GM12878 (cell line): ENCODE results near the gene TRAF3IP3. TPM values are rescaled to one million over a fixed set of nuclear protein-coding genes. Genes with fewer than 3 reads are reported as not detected.

Experiments used
- ATAC-seq: fragments of 200-7000 bp; cut with Tn5 transposase; 3 replicates; pipeline ENCODE4 v1.9.1; 2020; ENCODE audit warnings: mild to moderate bottlenecking, moderate library complexity
- BruUV-seq: library from RNA; stranded (reverse); fragments of 400-500 nt; replicated peaks from 2 replicates; lab custom pipeline; 2021; lab: Mats Ljungman, UMichigan
- CTCF ChIA-PET: fragments of 300-600 bp; sonication (Branson Sonifier 250); formaldehyde crosslinking; extraction: SDS; loops from one replicate; lab custom pipeline; 2021; ENCODE audit warnings: inconsistent platforms; lab: Yijun Ruan, JAX
- POLR2A ChIA-PET: fragments of 350-600 bp; formaldehyde crosslinking; extraction: SDS; loops from one replicate; lab custom pipeline; 2021; ENCODE audit warnings: inconsistent platforms; lab: Charles Lee
- RAD21 ChIA-PET: fragments of 300-600 bp; sonication (Branson Sonifier 250); formaldehyde crosslinking; loops from one replicate; lab custom pipeline; 2023; ENCODE audit warnings: antibody characterized with exemption; ENCODE audit not compliant: unreplicated experiment; lab: Charles Lee
- SMC1A ChIA-PET: fragments of 300-600 bp; sonication (Branson Sonifier 250); formaldehyde crosslinking; loops from one replicate; lab custom pipeline; 2023; ENCODE audit not compliant: unreplicated experiment, uncharacterized antibody; lab: Charles Lee
- DNase-seq: peaks from one replicate; pipeline ENCODE4 v3.0.0-alpha.2; 2011; ENCODE audit warnings: low read depth, low spot score
- FAIRE-seq: peaks from 3 replicates; lab custom pipeline; 2011; peaks lifted over from hg19 to GRCh38; lab: Jason Lieb, UNC
- H2AFZ ChIP-seq: 2 replicates; pipeline ENCODE4 v1.6.0; 2011; ENCODE audit warnings: low read depth, low read length, control low read depth; ENCODE audit not compliant: control insufficient read depth
- H3K27ac ChIP-seq: 2 replicates; pipeline ENCODE4 v1.5.1; 2011; ENCODE audit warnings: control low read depth; ENCODE audit not compliant: control insufficient read depth, insufficient read depth
- H3K27me3 ChIP-seq, 2 experiments: replicated peaks in 1 of 2; 2 replicates each; pipeline versions ENCODE4 v1.6.0 to v1.6.1; 2011; ENCODE audit warnings: low read length in 1 of 2; ENCODE audit not compliant: control insufficient read depth in 2 of 2, insufficient read depth in 2 of 2
- H3K36me3 ChIP-seq, 2 experiments: 2 replicates each; pipeline ENCODE4 v1.5.1; 2011; ENCODE audit warnings: low read length in 1 of 2; ENCODE audit not compliant: control insufficient read depth in 2 of 2, insufficient read depth in 2 of 2
- H3K4me1 ChIP-seq: 2 replicates; pipeline ENCODE4 v1.6.1; 2011; ENCODE audit warnings: mild to moderate bottlenecking, low read length, moderate library complexity, mixed read lengths; ENCODE audit not compliant: control insufficient read depth, insufficient read depth
- H3K4me2 ChIP-seq: 2 replicates; pipeline ENCODE4 v1.6.0; 2011; ENCODE audit warnings: control low read depth; ENCODE audit not compliant: control insufficient read depth, insufficient read depth
- H3K4me3 ChIP-seq: fragments of 200-600 bp; sonication (generic); 2 replicates; pipeline ENCODE4 v1.5.1; 2016
- H3K79me2 ChIP-seq: 2 replicates; pipeline ENCODE4 v1.6.0; 2011; ENCODE audit warnings: low read length; ENCODE audit not compliant: control insufficient read depth, insufficient read depth
- H3K9ac ChIP-seq: 2 replicates; pipeline ENCODE4 v1.8.0; 2011; ENCODE audit warnings: low read length, control low read depth, mixed read lengths; ENCODE audit not compliant: control insufficient read depth, insufficient read depth
- H3K9me3 ChIP-seq: replicated peaks from 3 replicates; pipeline ENCODE4 v1.5.1; 2011; ENCODE audit warnings: mild to moderate bottlenecking, low read length; ENCODE audit not compliant: control insufficient read depth, insufficient read depth
- H4K20me1 ChIP-seq: 2 replicates; pipeline ENCODE4 v1.6.0; 2011; ENCODE audit not compliant: control insufficient read depth, insufficient read depth
- CREB1 ChIP-seq: IDR thresholded peaks from 2 replicates; pipeline ENCODE4 v1.6.1; 2012; ENCODE audit warnings: low read depth, mild to moderate bottlenecking, inconsistent platforms
- CUX1 ChIP-seq: IDR thresholded peaks from 2 replicates; pipeline ENCODE4 v1.6.1; 2012; ENCODE audit warnings: improper control_type of control experiment, low read depth, low read length; ENCODE audit not compliant: insufficient replicate concordance
- EP300 ChIP-seq, 2 experiments: fragments of 150-350 bp in 1 of 2; IDR thresholded peaks; 2 replicates each; pipeline ENCODE4 v1.6.1; 2011 to 2012; ENCODE audit warnings: low read depth in 2 of 2, low read length in 2 of 2, borderline replicate concordance in 1 of 2, improper control_type of control experiment in 1 of 2, inconsistent platforms in 1 of 2; ENCODE audit not compliant: control insufficient read depth in 1 of 2
- IRF5 ChIP-seq: fragments of 450-650 bp; IDR thresholded peaks from 2 replicates; pipeline ENCODE4 v1.6.1; 2017; ENCODE audit warnings: borderline replicate concordance
- KDM1A ChIP-seq: fragments of 200-600 bp; sonication (generic); IDR thresholded peaks from 2 replicates; pipeline ENCODE4 v1.6.1; 2016; ENCODE audit warnings: borderline replicate concordance
- MLLT1 ChIP-seq: fragments of 450-650 bp; IDR thresholded peaks from 2 replicates; pipeline ENCODE4 v1.6.1; 2016; ENCODE audit warnings: mild to moderate bottlenecking
- NKRF ChIP-seq: fragments of 450-650 bp; conservative IDR thresholded peaks from 2 replicates; pipeline ENCODE4 v1.6.1; 2017; ENCODE audit warnings: mild to moderate bottlenecking, moderate library complexity
- PML ChIP-seq: IDR thresholded peaks from 2 replicates; pipeline ENCODE4 v1.6.1; 2012; ENCODE audit warnings: low read length, inconsistent platforms
- RELB ChIP-seq: fragments of 450-650 bp; IDR thresholded peaks from 2 replicates; pipeline ENCODE4 v1.6.1; 2017; ENCODE audit warnings: low read depth, mild to moderate bottlenecking, moderate library complexity
- STAT3 ChIP-seq: IDR thresholded peaks from 2 replicates; pipeline ENCODE4 v1.6.1; 2011; ENCODE audit warnings: low read depth, low read length, improper control_type of control experiment
- TBL1XR1 ChIP-seq: IDR thresholded peaks from 2 replicates; pipeline ENCODE4 v1.6.1; 2012; ENCODE audit warnings: low read depth, low read length, improper control_type of control experiment
- WGBS: methylation state at CpG from one replicate; pipeline ENCODE4 v1.1.6; 2016; ENCODE audit warnings: low lambda C conversion rate; ENCODE audit not compliant: insufficient replicate concordance, insufficient coverage; ENCODE audit errors: missing lambda C conversion rate; 5-methylcytosine and 5-hydroxymethylcytosine counted together
- in situ Hi-C: fragments of 300-500 bp; cut with MboI; formaldehyde crosslinking; loops from 9 replicates; pipeline ENCODE4 v1.14.3; 2018; ENCODE audit warnings: mixed read lengths
- intact Hi-C: fragments of 100-400 bp; cut with micrococcal nuclease; formaldehyde crosslinking; loops from one replicate; pipeline ENCODE4 v1.14.2; 2022; ENCODE audit not compliant: unreplicated experiment
- polyA plus RNA-seq, 11 experiments: library from polyadenylated mRNA; depleted of rRNA in 4 of 11; unstranded in 6 of 11; stranded (reverse) in 5 of 11; fragments of >200 nt; fragmentation: Nextera tagmentation in 4 of 11; fragmentation: Illumina TruSeq in 1 of 11; extraction: Ambion mirVana in 4 of 11; extraction: Trizol in 1 of 11; gene quantifications; 1 replicate in 1 of 11; 2 replicates in 10 of 11; pipeline versions ENCODE4 v1.2.1 to v1.2.3, GENCODE V29; 2011 to 2016; ENCODE audit warnings: inconsistent platforms in 2 of 11, missing spikeins in 2 of 11, low read depth in 1 of 11
- total RNA-seq, 4 experiments: library from RNA; depleted of rRNA in 3 of 4; stranded (reverse); fragments of >200 nt in 3 of 4; fragmentation: Illumina TruSeq in 1 of 4; extraction: Trizol in 1 of 4; gene quantifications; 2 replicates each; pipeline versions ENCODE4 v1.2.1 to v1.2.3, GENCODE V29; 2013 to 2021

The TRAF3IP3 gene
- total and polyA plus RNA-seq, 10 of the 15 experiments (the other 5 are each of a cell fraction or from before 2014, with no cell fraction given), result 61.6 to 121 (median 96.5) TPM

GRCh38 chr1:209809611-209810010 is 53.8 kb downstream of the TRAF3IP3 start:
- no peaks in the 10 kb centered on the region for H3K9me3 ChIP-seq
- ChIA-PET POLR2A (no interaction called here), RAD21 (no interaction called here), SMC1A (interaction anchor here (2.5 to 7.0 kb wide), 2 partner anchors 14 to 54 kb away, joined by 6 to 49 read pairs; partner anchors contain the start of gene TRAF3IP3), CTCF (interaction anchor here (0.6 to 7.7 kb wide), 2 partner anchors 13 to 250 kb away, joined by 5 to 78 read pairs; no protein-coding TSS in a partner anchor)
- no peak overlapping the region for H3K4me3 ChIP-seq
- H4K20me1 ChIP-seq, result no peaks in the 10 kb centered on the region
- FAIRE-seq (no peak), DNase-seq (no peak), ATAC-seq (no peak)
- no peaks in the 10 kb centered on the region for H3K27me3 ChIP-seq
- no peak overlapping the region for H3K4me2 ChIP-seq
- 44% methylated on average over 4 of the region's 4 CpGs for WGBS
- H3K9ac ChIP-seq, result no peak overlapping the region
- H2AFZ ChIP-seq, result no peak overlapping the region
- intact Hi-C loops, result no loop called here
- in situ Hi-C loops, result no loop called here
- H3K36me3 ChIP-seq, result no peaks in the 10 kb centered on the region
- no peaks in the 10 kb centered on the region for H3K4me1 ChIP-seq
- H3K79me2 ChIP-seq, result no peaks in the 10 kb centered on the region
- no peak overlapping the region for H3K27ac ChIP-seq
- no TSS peak for BruUV-seq
- TF ChIP-seq CUX1 (no peak), PML (no peak), KDM1A (no peak), EP300 (IDR thresholded peaks at IDR 0.05; ENCODE audit: borderline replicate concordance in 1 of 2, control insufficient read depth in 1 of 2, low read depth in 2 of 2, low read length in 2 of 2) (no peak), CREB1 (no peak), TBL1XR1 (no peak), STAT3 (no peak), IRF5 (no peak), MLLT1 (no peak), NKRF (no peak), RELB (no peak)
